ENCODE data around the gene IQSEC1.
"Not testable (repeated sequence)": the region's sequence is repeated elsewhere in the genome, so short reads cannot be mapped to it uniquely, and the experiment has no call there.

Gene IQSEC1

DNA sequence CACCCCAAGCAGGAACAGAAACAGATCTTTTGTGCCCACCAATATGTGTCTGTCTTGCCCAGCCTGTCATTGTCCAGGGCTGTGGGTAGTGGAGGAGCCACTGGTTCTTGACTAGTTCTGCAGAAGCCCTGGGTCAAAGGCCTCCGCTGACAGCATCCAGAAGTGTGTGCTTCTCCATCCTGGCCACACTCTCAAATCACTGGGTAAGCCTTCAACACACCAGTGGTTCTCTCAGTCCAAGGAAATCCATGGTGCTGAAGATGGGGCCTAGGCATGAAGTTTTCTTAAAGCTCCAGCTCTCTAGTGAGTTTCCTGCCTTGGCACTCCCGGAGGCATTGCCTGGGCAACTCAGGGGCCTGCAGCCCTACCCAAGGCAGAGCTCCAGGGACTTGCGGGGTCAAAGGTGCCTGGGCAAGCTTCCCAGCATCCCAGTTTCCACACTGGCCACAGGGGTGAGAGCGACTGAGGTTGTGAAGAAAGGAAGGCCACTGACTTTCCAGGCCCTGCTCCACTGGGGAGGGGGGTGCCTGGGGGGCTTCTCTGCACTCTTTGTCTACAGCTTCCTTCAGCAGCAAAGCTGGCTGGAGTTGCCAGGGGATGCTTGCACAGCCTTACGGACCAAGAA is 193.9 kb downstream of the IQSEC1 start:
- H3K4me3 ChIP-seq (ENCODE audit: low read length): no peak overlapping the region
- DNase-seq (ENCODE audit: low read depth): no peak
- TF ChIP-seq, protein P1, sequence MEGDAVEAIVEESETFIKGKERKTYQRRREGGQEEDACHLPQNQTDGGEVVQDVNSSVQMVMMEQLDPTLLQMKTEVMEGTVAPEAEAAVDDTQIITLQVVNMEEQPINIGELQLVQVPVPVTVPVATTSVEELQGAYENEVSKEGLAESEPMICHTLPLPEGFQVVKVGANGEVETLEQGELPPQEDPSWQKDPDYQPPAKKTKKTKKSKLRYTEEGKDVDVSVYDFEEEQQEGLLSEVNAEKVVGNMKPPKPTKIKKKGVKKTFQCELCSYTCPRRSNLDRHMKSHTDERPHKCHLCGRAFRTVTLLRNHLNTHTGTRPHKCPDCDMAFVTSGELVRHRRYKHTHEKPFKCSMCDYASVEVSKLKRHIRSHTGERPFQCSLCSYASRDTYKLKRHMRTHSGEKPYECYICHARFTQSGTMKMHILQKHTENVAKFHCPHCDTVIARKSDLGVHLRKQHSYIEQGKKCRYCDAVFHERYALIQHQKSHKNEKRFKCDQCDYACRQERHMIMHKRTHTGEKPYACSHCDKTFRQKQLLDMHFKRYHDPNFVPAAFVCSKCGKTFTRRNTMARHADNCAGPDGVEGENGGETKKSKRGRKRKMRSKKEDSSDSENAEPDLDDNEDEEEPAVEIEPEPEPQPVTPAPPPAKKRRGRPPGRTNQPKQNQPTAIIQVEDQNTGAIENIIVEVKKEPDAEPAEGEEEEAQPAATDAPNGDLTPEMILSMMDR (conservative IDR thresholded peaks at IDR 0.05; ENCODE audit: low read depth, low read length): no peak

DNA sequence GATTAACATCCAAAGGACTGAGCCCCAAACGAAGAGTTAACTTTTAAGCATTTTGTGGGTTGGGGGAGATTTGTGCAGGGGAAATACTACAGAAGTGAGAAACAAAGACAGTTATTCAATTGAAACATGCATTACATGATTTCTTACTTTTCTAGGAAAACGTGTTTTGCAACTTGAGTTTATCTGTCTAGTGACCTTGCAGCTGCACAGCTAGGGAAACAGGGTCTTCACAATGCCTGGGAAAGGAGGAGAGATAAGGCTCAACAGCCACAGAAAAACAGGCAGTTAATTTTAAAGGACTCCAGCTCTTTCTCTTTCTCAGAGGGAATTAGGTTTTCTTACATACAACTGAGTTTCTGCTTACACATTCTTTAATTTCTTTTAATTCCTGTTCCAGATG is 194.5 kb downstream of the IQSEC1 start:
- not testable (repeated sequence) for H3K4me3 ChIP-seq (ENCODE audit: low read length); DNase-seq (ENCODE audit: low read depth)

DNA sequence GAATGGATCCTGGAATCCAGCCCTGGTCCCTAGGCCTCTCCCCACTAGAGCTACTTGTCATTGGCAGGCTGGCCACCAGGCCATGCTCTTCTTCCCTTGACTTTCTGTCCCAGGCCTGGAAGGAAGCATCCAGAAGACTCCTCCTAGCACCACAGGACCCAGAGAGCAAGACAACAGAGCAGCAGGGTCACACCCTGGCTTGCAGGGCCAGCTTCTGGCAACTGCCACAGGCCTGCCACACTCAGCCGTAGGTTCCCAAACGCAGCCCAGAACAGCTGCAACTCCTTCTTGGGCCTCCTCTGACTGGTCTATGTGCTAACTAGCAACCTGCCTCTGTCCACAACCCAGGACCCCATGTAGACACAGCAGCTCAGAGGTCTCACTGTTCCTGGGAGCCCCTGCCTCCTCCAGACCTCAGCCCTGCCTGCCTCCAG is 195.1 kb downstream of the IQSEC1 start:
- no peak for DNase-seq (ENCODE audit: low read depth)
- TF ChIP-seq, protein P1 (conservative IDR thresholded peaks at IDR 0.05; ENCODE audit: low read depth, low read length): no peak
- H3K4me3 ChIP-seq (ENCODE audit: low read length): no peak overlapping the region

DNA sequence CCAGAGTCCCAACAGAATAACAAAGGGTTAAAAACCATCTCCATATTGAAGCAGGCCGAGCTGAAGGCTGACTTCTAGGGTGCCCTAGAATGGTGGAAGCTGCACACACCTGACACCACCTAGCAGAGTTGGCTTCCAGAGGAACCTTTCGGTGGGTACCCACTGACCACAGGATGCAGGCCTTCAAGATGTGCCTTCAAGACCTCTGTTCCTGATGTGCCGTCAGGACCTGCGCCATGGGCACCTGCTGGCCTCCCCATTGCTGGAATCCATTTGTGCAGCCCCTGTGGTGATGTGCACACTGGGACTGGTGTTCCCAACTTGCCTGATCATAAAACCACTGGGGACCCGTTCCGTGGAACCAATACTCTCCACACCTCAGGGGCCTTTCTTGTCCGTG is 196.2 kb downstream of the IQSEC1 start:
- no peak for DNase-seq (ENCODE audit: low read depth)
- TF ChIP-seq, protein P1 (conservative IDR thresholded peaks at IDR 0.05; ENCODE audit: low read depth, low read length): no peak
- H3K4me3 ChIP-seq (ENCODE audit: low read length): no peak overlapping the region

DNA sequence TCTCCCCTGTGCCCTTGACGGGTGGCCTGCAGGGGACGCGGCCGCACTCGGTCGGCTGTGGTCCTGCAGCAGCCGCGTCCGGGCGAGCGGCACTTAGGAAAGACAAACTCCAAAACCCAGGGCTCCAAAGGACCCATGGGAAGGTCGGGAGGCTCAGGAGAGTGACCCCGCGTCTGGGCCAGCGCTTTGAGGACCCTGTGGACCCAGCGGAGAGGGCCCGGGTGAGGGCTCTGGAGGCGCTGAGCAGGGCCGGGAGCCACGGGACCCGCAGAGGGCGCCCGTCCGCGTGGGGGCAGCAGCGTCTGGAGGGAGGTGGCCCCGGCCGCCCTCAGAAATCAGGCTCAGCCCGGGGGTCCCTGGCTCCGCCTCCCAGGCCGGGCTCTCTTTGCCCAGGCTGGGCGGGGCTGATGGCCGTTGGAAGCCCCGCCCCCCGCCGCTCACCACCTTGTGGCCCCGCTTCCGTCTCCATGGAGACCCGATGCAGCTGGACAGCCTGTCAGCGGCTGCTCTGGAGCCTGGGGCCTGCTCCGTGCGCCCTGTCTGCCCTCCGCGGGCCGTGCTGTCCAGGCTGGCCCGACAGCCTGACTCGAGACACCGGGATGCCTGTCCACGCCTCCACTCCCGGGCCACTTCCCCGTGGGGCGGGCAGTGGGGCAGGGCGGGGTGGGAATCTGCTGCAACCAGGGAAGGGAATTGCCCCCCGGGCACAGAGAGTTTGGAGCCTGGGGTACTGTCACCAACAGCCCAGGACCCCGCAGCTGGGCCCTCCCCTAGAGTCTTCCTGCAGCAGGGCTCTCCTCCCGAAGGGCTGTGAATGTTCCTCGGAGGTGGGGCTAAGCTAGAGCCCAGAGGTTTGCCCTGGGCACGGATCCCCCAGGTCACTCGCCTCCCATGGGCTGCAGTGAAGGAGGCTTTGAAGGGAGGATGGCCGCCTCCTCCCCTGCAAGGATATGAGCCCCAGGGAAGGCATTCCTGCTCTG is 197.1 kb downstream of the IQSEC1 start:
- H3K4me3 ChIP-seq (ENCODE audit: low read length): peak overlapping the region; percentile 33
- TF ChIP-seq, protein P1 (conservative IDR thresholded peaks at IDR 0.05; ENCODE audit: low read depth, low read length): no peak
- no peak for DNase-seq (ENCODE audit: low read depth)

DNA sequence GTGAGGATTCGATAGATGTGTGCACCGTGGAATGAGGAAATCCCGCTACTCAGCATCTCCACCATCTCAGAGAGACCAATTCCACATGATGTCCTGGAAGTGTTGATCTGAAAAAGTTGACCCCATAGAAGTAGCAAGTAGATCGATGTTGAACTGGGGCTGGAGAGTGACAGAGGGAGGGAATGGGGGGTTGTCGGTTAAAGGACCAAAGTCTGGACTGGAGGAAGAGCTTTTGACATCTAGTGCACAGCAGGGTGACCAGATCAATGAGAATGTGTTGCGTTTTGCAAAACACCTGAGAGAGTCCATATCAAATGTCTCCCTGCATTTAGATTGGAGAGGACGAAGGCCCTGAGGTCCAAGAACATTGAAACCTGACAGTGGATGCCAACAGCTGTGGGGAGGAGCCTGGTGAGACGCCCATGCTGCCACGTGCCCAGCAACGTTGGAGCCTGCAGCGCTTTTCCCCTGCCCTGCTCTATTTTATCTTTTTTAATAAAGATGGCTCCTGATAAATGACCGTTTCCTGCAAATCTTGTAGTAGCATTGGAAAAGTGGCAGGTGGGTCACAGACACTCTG is 201.7 kb downstream of the IQSEC1 start:
- TF ChIP-seq, protein P1 (conservative IDR thresholded peaks at IDR 0.05; ENCODE audit: low read depth, low read length): no peak
- no peak for DNase-seq (ENCODE audit: low read depth)
- H3K4me3 ChIP-seq (ENCODE audit: low read length): no peak overlapping the region

DNA sequence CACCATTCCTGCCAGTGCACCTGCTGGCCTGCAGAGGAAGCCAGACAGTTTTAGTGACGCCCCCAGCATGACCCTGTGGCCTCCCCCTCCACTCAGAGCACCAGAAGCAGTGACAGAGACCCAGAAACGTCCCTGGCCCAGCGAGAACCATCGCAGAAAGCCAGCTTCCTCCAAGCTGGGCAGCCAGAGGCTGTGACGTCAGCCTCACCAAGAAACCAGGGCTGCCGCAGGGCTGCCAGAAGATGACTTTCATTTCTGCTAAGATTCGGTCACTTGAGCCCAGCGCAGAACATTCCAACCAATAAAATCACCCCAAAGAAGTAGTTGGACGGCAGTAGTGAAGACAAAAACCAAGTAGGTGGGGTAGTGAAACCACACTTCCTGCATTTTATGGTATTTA is 202.3 kb downstream of the IQSEC1 start:
- no peak overlapping the region for H3K4me3 ChIP-seq (ENCODE audit: low read length)
- TF ChIP-seq, protein P1 (conservative IDR thresholded peaks at IDR 0.05; ENCODE audit: low read depth, low read length): no peak
- no peak for DNase-seq (ENCODE audit: low read depth)
